BJ (cell line): Measurements from ENCODE around the gene IGHMBP2. TPM values are rescaled to one million over a fixed set of nuclear protein-coding genes. Genes with fewer than 3 reads are reported as not detected.

Experiments
- CTCF ChIA-PET: fragments of 350-600 bp; formaldehyde crosslinking; extraction: SDS; loops from one replicate; lab custom pipeline; 2021; ENCODE audit warnings: antibody characterized with exemption, inconsistent platforms; lab: Yijun Ruan, JAX
- POLR2A ChIA-PET: fragments of 300-600 bp; sonication (Branson Sonifier 250); formaldehyde crosslinking; extraction: SDS; loops from one replicate; lab custom pipeline; 2021; ENCODE audit warnings: antibody characterized with exemption; lab: Charles Lee
- DNase-seq: peaks from one replicate; pipeline ENCODE4 v3.0.0-alpha.2; 2011; ENCODE audit warnings: low read depth
- H3K27me3 ChIP-seq: 2 replicates; pipeline ENCODE4 v1.6.0; 2011; ENCODE audit warnings: low read length; ENCODE audit not compliant: control insufficient read depth, insufficient read depth
- H3K36me3 ChIP-seq: 2 replicates; pipeline ENCODE4 v1.5.1; 2011; ENCODE audit warnings: low read length; ENCODE audit not compliant: control insufficient read depth, insufficient read depth
- H3K4me3 ChIP-seq: 2 replicates; pipeline ENCODE4 v1.5.1; 2011; ENCODE audit warnings: low read depth, mild to moderate bottlenecking, control low read depth, low read length
- polyA plus RNA-seq: library from polyadenylated mRNA; depleted of rRNA; stranded (reverse); fragments of >200 nt; gene quantifications from 2 replicates; pipeline ENCODE4 v1.2.3, GENCODE V29; 2011
- TF ChIP-seq, protein P1 (sequence below): IDR thresholded peaks from 2 replicates; pipeline ENCODE4 v1.5.1; 2011; ENCODE audit warnings: low read depth, mild to moderate bottlenecking, control low read depth, inconsistent platforms, low read length, moderate library complexity; ENCODE audit not compliant: insufficient read depth

IGHMBP2 gene
- polyA plus RNA-seq, 1 experiment: 13.1 TPM

DNA sequence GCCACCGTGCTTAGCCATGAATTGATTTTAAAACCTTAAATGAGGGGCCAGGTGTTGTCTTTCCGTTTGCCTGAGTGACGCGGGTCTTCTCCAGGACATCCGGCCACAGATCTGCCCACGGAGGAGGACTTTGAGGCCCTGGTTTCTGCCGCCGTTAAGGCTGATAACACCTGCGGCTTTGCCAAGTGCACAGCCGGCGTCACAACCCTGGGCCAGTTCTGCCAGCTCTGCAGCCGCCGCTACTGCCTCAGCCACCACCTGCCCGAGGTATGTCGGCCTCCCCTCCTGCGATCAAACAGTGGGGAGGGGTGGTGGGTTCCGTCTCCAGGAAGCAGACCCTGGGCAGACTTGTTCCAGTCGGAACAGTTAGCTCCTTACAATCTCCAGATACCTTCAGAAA, 34.4 kb downstream of the IGHMBP2 start:
- CTCF ChIA-PET: interaction anchor here (1.1 kb wide), 1 partner anchor 48 kb away, joined by 3 read pairs; no protein-coding TSS in a partner anchor
- DNase-seq: no peak
- POLR2A ChIA-PET: no interaction called here
- no peaks in the 10 kb centered on the region for H3K27me3 ChIP-seq
- H3K4me3 ChIP-seq: no peak overlapping the region
- peaks cover 32% of the 10 kb centered on the region for H3K36me3 ChIP-seq
- TF ChIP-seq, protein P1, sequence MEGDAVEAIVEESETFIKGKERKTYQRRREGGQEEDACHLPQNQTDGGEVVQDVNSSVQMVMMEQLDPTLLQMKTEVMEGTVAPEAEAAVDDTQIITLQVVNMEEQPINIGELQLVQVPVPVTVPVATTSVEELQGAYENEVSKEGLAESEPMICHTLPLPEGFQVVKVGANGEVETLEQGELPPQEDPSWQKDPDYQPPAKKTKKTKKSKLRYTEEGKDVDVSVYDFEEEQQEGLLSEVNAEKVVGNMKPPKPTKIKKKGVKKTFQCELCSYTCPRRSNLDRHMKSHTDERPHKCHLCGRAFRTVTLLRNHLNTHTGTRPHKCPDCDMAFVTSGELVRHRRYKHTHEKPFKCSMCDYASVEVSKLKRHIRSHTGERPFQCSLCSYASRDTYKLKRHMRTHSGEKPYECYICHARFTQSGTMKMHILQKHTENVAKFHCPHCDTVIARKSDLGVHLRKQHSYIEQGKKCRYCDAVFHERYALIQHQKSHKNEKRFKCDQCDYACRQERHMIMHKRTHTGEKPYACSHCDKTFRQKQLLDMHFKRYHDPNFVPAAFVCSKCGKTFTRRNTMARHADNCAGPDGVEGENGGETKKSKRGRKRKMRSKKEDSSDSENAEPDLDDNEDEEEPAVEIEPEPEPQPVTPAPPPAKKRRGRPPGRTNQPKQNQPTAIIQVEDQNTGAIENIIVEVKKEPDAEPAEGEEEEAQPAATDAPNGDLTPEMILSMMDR: no peak

DNA sequence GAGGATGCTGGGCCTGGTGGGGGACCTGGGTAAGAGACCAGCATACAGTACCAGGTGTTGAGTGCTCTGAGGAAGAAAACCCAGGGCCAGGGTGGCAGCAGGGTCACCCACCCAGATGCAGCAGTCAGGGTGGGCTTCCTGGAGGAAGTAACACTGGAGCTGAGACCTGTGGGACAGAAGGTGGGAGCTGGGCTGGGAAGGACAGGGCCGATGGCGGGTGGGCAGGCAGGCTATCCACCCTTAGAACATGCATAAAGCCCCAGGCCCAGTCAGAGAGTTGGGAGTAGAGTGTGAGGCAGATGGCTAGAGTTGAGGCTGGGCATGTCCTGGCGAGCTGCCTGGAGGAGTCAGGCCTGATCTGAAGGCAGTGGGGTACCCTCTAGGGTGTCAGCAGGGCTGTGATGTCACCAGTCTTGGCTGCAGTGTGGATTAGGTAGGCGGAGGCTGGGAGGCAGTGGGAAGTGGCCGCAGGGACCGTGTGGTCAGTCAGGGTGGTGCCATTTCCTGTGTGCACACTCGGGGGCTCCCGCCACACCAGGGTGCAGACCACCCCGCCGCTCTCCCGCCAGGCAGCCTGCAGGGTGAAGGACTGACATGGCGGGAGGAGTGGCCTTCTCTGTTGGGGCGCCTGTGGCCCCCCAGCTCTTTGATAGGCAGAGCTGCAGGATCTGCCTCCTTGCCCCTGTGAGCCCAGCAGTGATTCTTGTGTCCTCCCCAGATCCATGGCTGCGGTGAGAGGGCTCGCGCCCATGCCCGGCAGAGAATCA, 35.3 kb downstream of the IGHMBP2 start:
- POLR2A ChIA-PET: no interaction called here
- Histone ChIP-seq H3K4me3 (no peak overlapping the region), H3K36me3 (peaks cover 29% of the 10 kb centered on the region), H3K27me3 (no peaks in the 10 kb centered on the region)
- TF ChIP-seq, protein P1: no peak
- CTCF ChIA-PET: interaction anchor here (0.6 to 1.1 kb wide), 2 partner anchors 49 to 101 kb away, joined by 3 read pairs; no protein-coding TSS in a partner anchor
- DNase-seq: no peak

DNA sequence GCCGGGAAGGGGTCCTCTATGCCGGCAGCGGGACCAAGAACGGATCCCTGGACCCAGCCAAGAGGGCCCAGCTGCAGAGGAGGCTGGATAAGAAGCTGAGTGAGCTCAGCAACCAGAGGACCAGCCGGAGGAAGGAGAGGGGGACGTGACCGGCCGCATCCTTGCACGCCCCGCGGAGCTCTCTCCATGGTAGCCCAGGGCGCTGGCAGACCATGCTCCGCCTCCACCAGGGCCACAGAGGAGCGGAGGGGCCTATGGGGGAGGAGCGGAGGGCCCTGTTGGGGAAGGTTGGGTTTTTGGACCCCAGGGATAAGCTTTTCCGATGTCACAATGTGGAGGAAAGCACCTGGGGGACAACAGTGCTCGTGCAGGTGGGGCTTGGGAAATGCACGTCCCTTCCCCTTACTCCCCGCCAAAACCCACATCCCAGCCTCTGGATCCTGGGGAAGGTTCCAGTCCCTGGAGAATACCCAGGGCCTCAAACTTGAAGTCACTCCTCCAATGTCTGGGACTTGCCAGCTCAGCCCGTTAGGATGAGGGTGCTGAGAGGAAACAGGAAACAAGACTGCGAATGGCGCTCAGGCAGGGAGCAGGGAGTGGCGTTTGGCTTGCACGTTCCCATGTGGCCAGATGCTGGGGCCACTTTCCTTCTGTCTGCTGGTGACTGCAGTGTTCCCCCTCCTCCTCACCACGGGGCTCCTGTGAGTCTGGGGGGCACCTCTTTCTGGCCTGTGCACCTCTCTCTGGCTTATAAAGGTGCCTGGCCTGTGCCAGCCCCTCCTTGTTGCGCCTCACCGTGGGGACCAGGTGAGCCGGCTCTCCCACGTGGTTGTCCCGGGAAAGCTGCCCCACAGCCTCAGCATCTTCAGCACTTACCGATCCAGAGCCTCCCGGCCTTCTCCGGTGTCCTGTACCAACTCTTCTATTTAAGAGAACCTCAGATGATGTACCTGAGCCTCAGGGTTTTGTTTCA, 36.2 kb downstream of the IGHMBP2 start:
- DNase-seq: no peak
- TF ChIP-seq, protein P1: no peak
- CTCF ChIA-PET: interaction anchor here (0.6 kb wide), 1 partner anchor 102 kb away, joined by 3 read pairs; no protein-coding TSS in a partner anchor
- peaks cover 28% of the 10 kb centered on the region for H3K36me3 ChIP-seq
- POLR2A ChIA-PET: no interaction called here
- H3K27me3 ChIP-seq: no peaks in the 10 kb centered on the region
- H3K4me3 ChIP-seq: no peak overlapping the region

DNA sequence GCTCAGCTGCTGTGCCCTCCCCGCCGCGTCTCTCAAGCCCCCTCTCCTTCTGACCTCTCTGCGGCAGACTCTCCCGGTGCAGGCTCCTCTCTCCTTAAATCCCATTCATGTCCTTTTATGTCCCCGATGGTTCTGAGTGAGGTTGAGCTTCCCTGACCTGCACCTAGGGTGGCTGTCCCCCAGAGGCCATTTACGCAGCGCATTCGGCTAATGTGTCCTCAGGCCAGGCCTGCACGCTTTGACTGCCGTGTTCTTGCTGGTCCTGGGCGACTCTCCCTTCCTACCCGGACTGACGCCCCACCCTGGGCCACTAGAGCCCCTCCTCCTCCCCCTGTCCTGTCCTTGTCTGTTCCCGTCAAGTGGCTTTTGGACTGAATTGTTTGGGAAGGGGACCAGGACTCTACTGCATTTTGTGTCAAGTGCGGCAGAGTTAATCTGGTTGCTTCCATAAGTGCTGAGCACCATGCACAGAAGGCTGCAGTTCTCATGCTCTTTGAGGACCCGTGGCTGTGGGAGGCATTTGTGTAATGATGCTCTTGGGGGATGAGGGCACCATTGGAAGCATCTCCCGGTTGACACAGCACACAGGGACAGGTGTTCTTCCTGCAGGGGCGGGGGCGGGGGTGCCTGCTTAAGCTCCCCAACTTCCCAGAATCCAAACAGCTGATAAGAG, 37.1 kb downstream of the IGHMBP2 start:
- no peaks in the 10 kb centered on the region for H3K27me3 ChIP-seq
- CTCF ChIA-PET: interaction anchor here (0.6 kb wide), 1 partner anchor 916 kb away, joined by 3 read pairs; no protein-coding TSS in a partner anchor
- peaks cover 22% of the 10 kb centered on the region for H3K36me3 ChIP-seq
- H3K4me3 ChIP-seq: no peak overlapping the region
- DNase-seq: no peak
- TF ChIP-seq, protein P1: no peak
- POLR2A ChIA-PET: no interaction called here
